ENCODE measurements around the gene IL10RA. TPM values are rescaled to one million over a fixed set of nuclear protein-coding genes. Genes with fewer than 3 reads are reported as not detected.
"Not testable (repeated sequence)": the region's sequence is repeated elsewhere in the genome, so short reads cannot be mapped to it uniquely, and the experiment has no call there.

IL10RA gene
- total and polyA plus RNA-seq, 4 donors, result 7.9 to 52.5 (median 28.2) TPM

DNA sequence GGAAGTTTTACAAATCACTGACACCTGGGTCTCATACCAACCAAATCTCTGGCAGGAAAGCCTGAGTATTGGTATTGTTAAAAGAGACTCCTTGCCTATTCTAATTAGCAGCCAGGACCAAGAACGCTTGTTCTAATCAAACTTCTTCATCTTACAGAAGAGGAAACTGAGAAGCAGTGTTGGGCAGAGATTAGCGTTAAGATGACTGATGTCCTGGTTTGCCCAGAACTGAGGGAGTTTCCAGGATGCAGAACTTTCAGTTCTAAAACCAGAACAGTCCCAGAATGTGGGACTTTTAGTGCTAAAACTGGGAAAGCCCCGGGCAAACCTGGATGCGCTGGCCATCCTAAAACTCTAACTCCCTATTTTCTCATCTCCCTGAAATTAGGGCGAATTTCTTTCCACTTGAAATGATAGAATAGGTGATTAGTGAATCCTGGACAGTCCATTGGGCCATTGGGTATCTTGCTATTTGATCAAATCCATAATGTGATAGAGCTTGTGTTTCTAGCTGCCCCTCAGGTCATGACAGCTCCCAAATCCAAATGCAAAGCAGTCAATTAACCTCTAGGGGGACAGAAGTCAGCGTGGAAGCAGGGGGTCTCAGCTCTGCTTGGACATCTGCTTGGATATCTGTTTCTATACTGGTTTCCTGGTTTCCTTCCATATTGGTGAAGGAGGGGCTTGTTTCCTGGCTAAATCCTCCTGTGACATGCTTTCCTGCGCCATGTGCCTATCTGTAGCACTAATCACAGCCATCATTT, 41.0 kb upstream of the IL10RA start:
- DNase-seq (no peak), ATAC-seq (ENCODE audit: insufficient read depth, low FRiP score) (no peak)
- Histone ChIP-seq H3K9ac (ENCODE audit: insufficient read depth in 1 of 2, low read length in 2 of 2) (no peak overlapping the region), H3K27ac (ENCODE audit: low read depth in 1 of 2, low read length in 1 of 2) (peak overlapping the region in 1 of 2 donors; percentile 79), H3K27me3 (ENCODE audit: control insufficient read depth in 3 of 3, insufficient read depth in 3 of 3, low read length in 2 of 3) (no peaks in the 10 kb centered on the region), H3K9me3 (ENCODE audit: control insufficient read depth in 4 of 4, insufficient read depth in 3 of 4, low read length in 3 of 4) (peaks cover 0 to 4% (median 0%) of the 10 kb centered on the region in 4 donors), H3K36me3 (ENCODE audit: control insufficient read depth in 4 of 4, insufficient read depth in 4 of 4, low read length in 4 of 4) (no peaks in the 10 kb centered on the region), H3K4me1 (ENCODE audit: control insufficient read depth in 5 of 5, insufficient read depth in 5 of 5, low read length in 5 of 5) (peaks cover 0 to 3% (median 0%) of the 10 kb centered on the region in 5 donors), H3K4me3 (no peak overlapping the region)
- TF ChIP-seq, protein P1, sequence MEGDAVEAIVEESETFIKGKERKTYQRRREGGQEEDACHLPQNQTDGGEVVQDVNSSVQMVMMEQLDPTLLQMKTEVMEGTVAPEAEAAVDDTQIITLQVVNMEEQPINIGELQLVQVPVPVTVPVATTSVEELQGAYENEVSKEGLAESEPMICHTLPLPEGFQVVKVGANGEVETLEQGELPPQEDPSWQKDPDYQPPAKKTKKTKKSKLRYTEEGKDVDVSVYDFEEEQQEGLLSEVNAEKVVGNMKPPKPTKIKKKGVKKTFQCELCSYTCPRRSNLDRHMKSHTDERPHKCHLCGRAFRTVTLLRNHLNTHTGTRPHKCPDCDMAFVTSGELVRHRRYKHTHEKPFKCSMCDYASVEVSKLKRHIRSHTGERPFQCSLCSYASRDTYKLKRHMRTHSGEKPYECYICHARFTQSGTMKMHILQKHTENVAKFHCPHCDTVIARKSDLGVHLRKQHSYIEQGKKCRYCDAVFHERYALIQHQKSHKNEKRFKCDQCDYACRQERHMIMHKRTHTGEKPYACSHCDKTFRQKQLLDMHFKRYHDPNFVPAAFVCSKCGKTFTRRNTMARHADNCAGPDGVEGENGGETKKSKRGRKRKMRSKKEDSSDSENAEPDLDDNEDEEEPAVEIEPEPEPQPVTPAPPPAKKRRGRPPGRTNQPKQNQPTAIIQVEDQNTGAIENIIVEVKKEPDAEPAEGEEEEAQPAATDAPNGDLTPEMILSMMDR (IDR thresholded peaks at IDR 0.05; ENCODE audit: control extremely low read depth, extremely low read depth), result no peak
- 31 to 37% methylated on average over 7 of the region's 7 CpGs for WGBS, 2 donors

- H3K4me1 ChIP-seq (ENCODE audit: control insufficient read depth in 5 of 5, insufficient read depth in 5 of 5, low read length in 5 of 5), result peaks cover 0 to 6% (median 0%) of the 10 kb centered on the region in 5 donors
- no peaks in the 10 kb centered on the region for H3K27me3 ChIP-seq (ENCODE audit: control insufficient read depth in 3 of 3, insufficient read depth in 3 of 3, low read length in 2 of 3)
- DNase-seq (no peak), ATAC-seq (ENCODE audit: insufficient read depth, low FRiP score) (peak; percentile 3)
- H3K4me3 ChIP-seq, result no peak overlapping the region
- TF ChIP-seq, protein P1 (IDR thresholded peaks at IDR 0.05; ENCODE audit: control extremely low read depth, extremely low read depth), result no peak
- H3K9me3 ChIP-seq (ENCODE audit: control insufficient read depth in 4 of 4, insufficient read depth in 3 of 4, low read length in 3 of 4), result peaks cover 0 to 4% (median 0%) of the 10 kb centered on the region in 4 donors
- H3K36me3 ChIP-seq (ENCODE audit: control insufficient read depth in 4 of 4, insufficient read depth in 4 of 4, low read length in 4 of 4), result no peaks in the 10 kb centered on the region
- WGBS, 2 donors, result 76 to 79% methylated on average over 5 of the region's 5 CpGs
- no peak overlapping the region for H3K27ac ChIP-seq (ENCODE audit: low read depth in 1 of 2, low read length in 1 of 2)
- H3K9ac ChIP-seq (ENCODE audit: insufficient read depth in 1 of 2, low read length in 2 of 2), result no peak overlapping the region
Measured at GRCh38 chr11:117946156-117946841, 39.9 kb upstream of the IL10RA start.

- 48 to 54% methylated on average over 7 of the region's 7 CpGs for WGBS, 2 donors
- no peak overlapping the region for H3K9ac ChIP-seq (ENCODE audit: insufficient read depth in 1 of 2, low read length in 2 of 2)
- TF ChIP-seq, protein P1 (IDR thresholded peaks at IDR 0.05; ENCODE audit: control extremely low read depth, extremely low read depth), result peak; percentile 95
Measured at GRCh38 chr11:117946842-117947526, 39.2 kb upstream of the IL10RA start.

DNA sequence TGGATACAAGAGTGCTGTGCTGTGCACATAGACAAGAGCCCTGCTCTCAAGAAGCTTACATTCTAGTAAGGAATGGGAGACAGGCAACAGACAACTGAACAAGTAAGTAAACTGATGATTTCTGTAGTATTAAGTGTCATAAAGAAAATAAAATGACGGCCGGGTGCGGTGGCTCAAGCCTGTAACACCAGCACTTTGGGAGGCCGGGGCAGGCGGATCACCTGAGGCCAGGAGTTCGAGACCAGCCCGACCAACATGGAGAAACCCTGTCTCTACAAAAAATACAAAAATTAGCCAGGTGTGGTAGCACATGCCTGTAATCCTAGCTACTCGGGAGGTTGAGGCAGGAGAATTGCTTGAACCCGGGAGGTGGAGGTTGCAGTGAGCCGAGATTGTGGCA, 38.4 kb upstream of the IL10RA start:
- not testable (repeated sequence) for H3K9ac ChIP-seq (ENCODE audit: insufficient read depth in 1 of 2, low read length in 2 of 2); ATAC-seq (ENCODE audit: insufficient read depth, low FRiP score); H3K27ac ChIP-seq (ENCODE audit: low read depth in 1 of 2, low read length in 1 of 2); H3K27me3 ChIP-seq (ENCODE audit: control insufficient read depth in 3 of 3, insufficient read depth in 3 of 3, low read length in 2 of 3); H3K4me1 ChIP-seq (ENCODE audit: control insufficient read depth in 5 of 5, insufficient read depth in 5 of 5, low read length in 5 of 5); H3K9me3 ChIP-seq (ENCODE audit: control insufficient read depth in 4 of 4, insufficient read depth in 3 of 4, low read length in 3 of 4); DNase-seq; H3K4me3 ChIP-seq; H3K36me3 ChIP-seq (ENCODE audit: control insufficient read depth in 4 of 4, insufficient read depth in 4 of 4, low read length in 4 of 4)
- WGBS, 2 donors, result 77 to 84% methylated on average over 10 of the region's 10 CpGs

More at GRCh38 chr11:117946842-117947526, 39.2 kb upstream of the IL10RA start:
- Histone ChIP-seq H3K36me3 (ENCODE audit: control insufficient read depth in 4 of 4, insufficient read depth in 4 of 4, low read length in 4 of 4) (no peaks in the 10 kb centered on the region), H3K27ac (ENCODE audit: low read depth in 1 of 2, low read length in 1 of 2) (no peak overlapping the region), H3K27me3 (ENCODE audit: control insufficient read depth in 3 of 3, insufficient read depth in 3 of 3, low read length in 2 of 3) (no peaks in the 10 kb centered on the region), H3K9me3 (ENCODE audit: control insufficient read depth in 4 of 4, insufficient read depth in 3 of 4, low read length in 3 of 4) (peaks cover 0 to 4% (median 0%) of the 10 kb centered on the region in 4 donors), H3K4me1 (ENCODE audit: control insufficient read depth in 5 of 5, insufficient read depth in 5 of 5, low read length in 5 of 5) (peaks cover 0 to 6% (median 0%) of the 10 kb centered on the region in 5 donors), H3K4me3 (no peak overlapping the region)
- DNase-seq (peak; percentile 91 to 92 (median 91)), ATAC-seq (ENCODE audit: insufficient read depth, low FRiP score) (peak; percentile 94)

- H3K36me3 ChIP-seq (ENCODE audit: control insufficient read depth in 4 of 4, insufficient read depth in 4 of 4, low read length in 4 of 4); H3K4me1 ChIP-seq (ENCODE audit: control insufficient read depth in 5 of 5, insufficient read depth in 5 of 5, low read length in 5 of 5); ATAC-seq (ENCODE audit: insufficient read depth, low FRiP score); H3K4me3 ChIP-seq; H3K27me3 ChIP-seq (ENCODE audit: control insufficient read depth in 3 of 3, insufficient read depth in 3 of 3, low read length in 2 of 3); H3K27ac ChIP-seq (ENCODE audit: low read depth in 1 of 2, low read length in 1 of 2); H3K9ac ChIP-seq (ENCODE audit: insufficient read depth in 1 of 2, low read length in 2 of 2); H3K9me3 ChIP-seq (ENCODE audit: control insufficient read depth in 4 of 4, insufficient read depth in 3 of 4, low read length in 3 of 4); DNase-seq: not testable (repeated sequence)
- WGBS, 2 donors, result 89 to 96% methylated on average over 11 of the region's 11 CpGs
Measured at GRCh38 chr11:117948466-117948865, 37.7 kb upstream of the IL10RA start.

All from lung (tissue), 12 donors.